Spinal cord (tissue), 10 donors: ENCODE measurements around the gene FBXO11. TPM values are rescaled to one million over a fixed set of nuclear protein-coding genes. Genes with fewer than 3 reads are reported as not detected.

Experiments
- DNase-seq, 6 donors: peaks; one replicate each; pipeline versions ENCODE4 v3.0.0 to v3.0.0-alpha.2; 2013 to 2015; ENCODE audit warnings: low spot score in 6 of 6, low read depth in 4 of 6
- H3K27ac ChIP-seq: one replicate; pipeline ENCODE4 v1.5.1; 2013; ENCODE audit warnings: low read depth, low read length, control low read depth
- H3K27me3 ChIP-seq: one replicate; pipeline ENCODE4 v1.6.1; 2013; ENCODE audit warnings: low read length; ENCODE audit not compliant: control insufficient read depth, insufficient read depth
- H3K36me3 ChIP-seq: one replicate; pipeline ENCODE4 v1.6.1; 2013; ENCODE audit warnings: low read length; ENCODE audit not compliant: control insufficient read depth, insufficient read depth
- H3K4me1 ChIP-seq: one replicate; pipeline ENCODE4 v1.6.1; 2013; ENCODE audit warnings: low read length; ENCODE audit not compliant: control insufficient read depth, insufficient read depth
- H3K4me3 ChIP-seq: one replicate; pipeline ENCODE4 v1.5.1; 2013; ENCODE audit warnings: low read depth, low read length, control low read depth
- H3K9me3 ChIP-seq: one replicate; pipeline ENCODE4 v1.6.1; 2013; ENCODE audit warnings: low read length; ENCODE audit not compliant: control insufficient read depth, insufficient read depth
- WGBS: methylation state at CpG from one replicate; pipeline ENCODE4 v1.1.5; 2013; ENCODE audit warnings: missing lambda C conversion rate; ENCODE audit not compliant: insufficient coverage; 5-methylcytosine and 5-hydroxymethylcytosine counted together
- long read RNA-seq, 4 donors: transcript quantifications; one replicate each; lab custom pipeline, GENCODE V29; 2026
- polyA plus RNA-seq, 2 donors: library from polyadenylated mRNA; unstranded; fragments of 120-200 nt; gene quantifications; one replicate each; pipeline ENCODE4 v1.2.1, GENCODE V29; 2013; ENCODE audit not compliant: insufficient read length in 2 of 2
- total RNA-seq, 2 donors: library from RNA; depleted of rRNA in 1 of 2; stranded (reverse); fragments of 120-200 nt in 1 of 2; fragments of >200 nt in 1 of 2; gene quantifications; one replicate each; pipeline versions ENCODE4 v1.2.3 to v1.2.4, GENCODE V29; 2013 to 2014
- donor health status: healthy.

The FBXO11 gene
- total RNA-seq, result 100 to 1,000 TPM in 1 of 2 donors, 10 to 100 TPM in 1; 59.6 to 170 TPM
- 100 to 1,000 TPM in 1 of 2 donors, 10 to 100 TPM in 1; 86.9 to 102 TPM for polyA plus RNA-seq
- long read RNA-seq, donor 1, partial matches to known transcripts, result 80 of 100 reads
- long read RNA-seq, donor 1, other reads (novel, unspliced or antisense), result 20 of 100 reads
- long read RNA-seq, donor 2, full-length matches to known transcripts, result 4 of 44 reads
- long read RNA-seq, donor 2, partial matches to known transcripts, result 32 of 44 reads
- long read RNA-seq, donor 2, other reads (novel, unspliced or antisense), result 8 of 44 reads
- long read RNA-seq, donor 3, full-length matches to known transcripts, result 2 of 2 reads
- long read RNA-seq, donor 3, partial matches to known transcripts, result 0 of 2 reads
- long read RNA-seq, donor 3, other reads (novel, unspliced or antisense), result 0 of 2 reads
- long read RNA-seq, donor 4, full-length matches to known transcripts, result 5 of 82 reads
- long read RNA-seq, donor 4, partial matches to known transcripts, result 77 of 82 reads
- long read RNA-seq, donor 4, other reads (novel, unspliced or antisense), result 0 of 82 reads

GRCh38 chr2:47906157-47907038, at the start of gene FBXO11:
Gene FBXO11 (minus strand): TSS chr2:47906498. CDS start chr2:47905720, 778 bp downstream.
- H3K4me1 ChIP-seq, result peaks cover 2% of the 10 kb centered on the region
- H3K4me3 ChIP-seq, result peak within 1 kb of the TSS; percentile 90
- no peaks in the 10 kb centered on the region for H3K9me3 ChIP-seq
- 0% methylated on average over 5 of the region's 54 CpGs for WGBS
- H3K27ac ChIP-seq, result peak within 1 kb of the TSS; percentile 94
- DNase-seq, result peak; percentile 90 to 99 (median 94)
- no peaks in the 10 kb centered on the region for H3K36me3 ChIP-seq
- no peaks in the 10 kb centered on the region for H3K27me3 ChIP-seq

GRCh38 chr2:47950340-47951301, 44.3 kb upstream of the FBXO11 start:
- H3K27me3 ChIP-seq, result no peaks in the 10 kb centered on the region
- no peaks in the 10 kb centered on the region for H3K9me3 ChIP-seq
- no peak for DNase-seq
- H3K4me1 ChIP-seq, result no peaks in the 10 kb centered on the region
- no peak overlapping the region for H3K27ac ChIP-seq
- 60% methylated on average over 1 of the region's 2 CpGs for WGBS
- H3K36me3 ChIP-seq, result no peaks in the 10 kb centered on the region
- H3K4me3 ChIP-seq, result no peak overlapping the region

GRCh38 chr2:47946593-47946992, 40.3 kb upstream of the FBXO11 start:
- no CpG with 5 or more reads among the region's 5 CpGs for WGBS

GRCh38 chr2:47945046-47945781, 38.9 kb upstream of the FBXO11 start:
- peak in 1 of 6 donors; percentile 34 for DNase-seq
- Histone ChIP-seq H3K36me3 (no peaks in the 10 kb centered on the region), H3K4me3 (no peak overlapping the region), H3K27ac (no peak overlapping the region), H3K27me3 (no peaks in the 10 kb centered on the region), H3K9me3 (no peaks in the 10 kb centered on the region), H3K4me1 (no peaks in the 10 kb centered on the region)
- WGBS, result 85% methylated on average over 4 of the region's 9 CpGs

More at GRCh38 chr2:47946593-47946992, 40.3 kb upstream of the FBXO11 start:
- DNase-seq, result peak in 1 of 6 donors; percentile 29
- H3K4me1 ChIP-seq, result no peaks in the 10 kb centered on the region
- no peaks in the 10 kb centered on the region for H3K36me3 ChIP-seq
- no peaks in the 10 kb centered on the region for H3K27me3 ChIP-seq
- H3K9me3 ChIP-seq, result no peaks in the 10 kb centered on the region
- no peak overlapping the region for H3K4me3 ChIP-seq
- no peak overlapping the region for H3K27ac ChIP-seq

- no CpG with 5 or more reads among the region's 2 CpGs for WGBS
- no peak for DNase-seq
- no peaks in the 10 kb centered on the region for H3K9me3 ChIP-seq
- no peaks in the 10 kb centered on the region for H3K4me1 ChIP-seq
- H3K27me3 ChIP-seq, result no peaks in the 10 kb centered on the region
- H3K27ac ChIP-seq, result no peak overlapping the region
- H3K4me3 ChIP-seq, result no peak overlapping the region
- H3K36me3 ChIP-seq, result no peaks in the 10 kb centered on the region
Measured at GRCh38 chr2:47941936-47942335, 35.6 kb upstream of the FBXO11 start.

- H3K36me3 ChIP-seq, result no peaks in the 10 kb centered on the region
- DNase-seq, result no peak
- no peak overlapping the region for H3K4me3 ChIP-seq
- no peaks in the 10 kb centered on the region for H3K4me1 ChIP-seq
- 100% methylated on average over 2 of the region's 3 CpGs for WGBS
- H3K9me3 ChIP-seq, result no peaks in the 10 kb centered on the region
- H3K27ac ChIP-seq, result no peak overlapping the region
- H3K27me3 ChIP-seq, result no peaks in the 10 kb centered on the region
Measured at GRCh38 chr2:47937677-47938076, 31.4 kb upstream of the FBXO11 start.

GRCh38 chr2:47935071-47935470, 28.8 kb upstream of the FBXO11 start:
- 92% methylated on average over 2 of the region's 4 CpGs for WGBS
- Histone ChIP-seq H3K27me3 (no peaks in the 10 kb centered on the region), H3K9me3 (no peaks in the 10 kb centered on the region), H3K36me3 (no peaks in the 10 kb centered on the region), H3K4me3 (no peak overlapping the region), H3K4me1 (no peaks in the 10 kb centered on the region), H3K27ac (no peak overlapping the region)
- DNase-seq, result no peak

- H3K27me3 ChIP-seq, result no peaks in the 10 kb centered on the region
- DNase-seq, result no peak
- 100% methylated on average over 1 of the region's 3 CpGs for WGBS
- no peaks in the 10 kb centered on the region for H3K36me3 ChIP-seq
- no peak overlapping the region for H3K27ac ChIP-seq
- H3K4me3 ChIP-seq, result no peak overlapping the region
- H3K4me1 ChIP-seq, result no peaks in the 10 kb centered on the region
- H3K9me3 ChIP-seq, result no peaks in the 10 kb centered on the region
Measured at GRCh38 chr2:47918043-47918442, 11.7 kb upstream of the FBXO11 start.
